ENCODE data around the gene AMER2. TPM values are rescaled to one million over a fixed set of nuclear protein-coding genes. Genes with fewer than 3 reads are reported as not detected.
"Not testable (repeated sequence)": the region's sequence is repeated elsewhere in the genome, so short reads cannot be mapped to it uniquely, and the experiment has no call there.

Gene AMER2
- total and polyA plus RNA-seq, 7 experiments from 2014 or later: 0.05 TPM; not detected in 6

GRCh38 chr13:25165663-25166062 lies 6.4 kb downstream of the AMER2 start:
- H3K9me3 Mint-ChIP-seq: no peaks in the 10 kb centered on the region
- no peaks in the 10 kb centered on the region for H3K36me3 Mint-ChIP-seq
- no peak overlapping the region for H3K27ac Mint-ChIP-seq
- peaks cover 42 to 58% (median 49%) of the 10 kb centered on the region in 5 donors for H3K27me3 Mint-ChIP-seq
- Histone ChIP-seq H3K36me3 (ENCODE audit: control insufficient read depth in 2 of 3, insufficient read depth in 3 of 3, low read length in 3 of 3) (no peaks in the 10 kb centered on the region), H3K27me3 (ENCODE audit: control insufficient read depth in 2 of 2, insufficient read depth in 2 of 2, low read length in 2 of 2) (peaks cover 0 to 9% of the 10 kb centered on the region in 2 donors), H3K27ac (ENCODE audit: low read depth, low read length) (no peak overlapping the region), H3K4me3 (ENCODE audit: low read length) (no peak overlapping the region), H3K4me1 (ENCODE audit: control insufficient read depth in 2 of 2, insufficient read depth in 2 of 2, low read length in 2 of 2) (no peaks in the 10 kb centered on the region), H3K9me3 (ENCODE audit: control insufficient read depth in 2 of 3, low read length in 3 of 3) (no peaks in the 10 kb centered on the region)
- intact Hi-C loops (cut with micrococcal nuclease): no loop called here
- ATAC-seq: no peak
- H3K4me1 Mint-ChIP-seq: no peaks in the 10 kb centered on the region
- DNase-seq: no peak
- ChIA-PET CTCF (no interaction called here), POLR2A (no interaction called here)
- no peak overlapping the region for H3K4me3 Mint-ChIP-seq

- CTCF ChIA-PET; H3K4me1 Mint-ChIP-seq; H3K36me3 ChIP-seq (ENCODE audit: control insufficient read depth in 2 of 3, insufficient read depth in 3 of 3, low read length in 3 of 3); H3K4me3 ChIP-seq (ENCODE audit: low read length); H3K9me3 ChIP-seq (ENCODE audit: control insufficient read depth in 2 of 3, low read length in 3 of 3); DNase-seq; intact Hi-C loops (cut with micrococcal nuclease); H3K27me3 ChIP-seq (ENCODE audit: control insufficient read depth in 2 of 2, insufficient read depth in 2 of 2, low read length in 2 of 2); H3K9me3 Mint-ChIP-seq; H3K27ac Mint-ChIP-seq; H3K27ac ChIP-seq (ENCODE audit: low read depth, low read length); H3K36me3 Mint-ChIP-seq; ATAC-seq; H3K4me1 ChIP-seq (ENCODE audit: control insufficient read depth in 2 of 2, insufficient read depth in 2 of 2, low read length in 2 of 2); POLR2A ChIA-PET; H3K4me3 Mint-ChIP-seq: not testable (repeated sequence)
- peaks cover 39 to 55% (median 46%) of the 10 kb centered on the region in 5 donors for H3K27me3 Mint-ChIP-seq
Measured at GRCh38 chr13:25165163-25165562, 6.9 kb downstream of the AMER2 start.

- CTCF ChIA-PET: no interaction called here
- no peak overlapping the region for H3K27ac Mint-ChIP-seq
Measured at GRCh38 chr13:25157681-25158080, 14.4 kb downstream of the AMER2 start.

GRCh38 chr13:25153736-25154135 lies 18.4 kb downstream of the AMER2 start:
- Histone ChIP-seq H3K9me3 (ENCODE audit: control insufficient read depth in 2 of 3, low read length in 3 of 3) (no peaks in the 10 kb centered on the region), H3K27ac (ENCODE audit: low read depth, low read length) (no peak overlapping the region), H3K4me1 (ENCODE audit: control insufficient read depth in 2 of 2, insufficient read depth in 2 of 2, low read length in 2 of 2) (no peaks in the 10 kb centered on the region), H3K27me3 (ENCODE audit: control insufficient read depth in 2 of 2, insufficient read depth in 2 of 2, low read length in 2 of 2) (no peaks in the 10 kb centered on the region), H3K36me3 (ENCODE audit: control insufficient read depth in 2 of 3, insufficient read depth in 3 of 3, low read length in 3 of 3) (no peaks in the 10 kb centered on the region), H3K4me3 (ENCODE audit: low read length) (no peak overlapping the region)
- H3K4me3 Mint-ChIP-seq: no peak overlapping the region
- ATAC-seq: no peak
- peaks cover 0 to 5% (median 1%) of the 10 kb centered on the region in 11 donors for H3K9me3 Mint-ChIP-seq
- peaks cover 14 to 59% (median 27%) of the 10 kb centered on the region in 5 donors for H3K27me3 Mint-ChIP-seq
- no peak overlapping the region for H3K27ac Mint-ChIP-seq
- intact Hi-C loops (cut with micrococcal nuclease): no loop called here
- no peak for DNase-seq
- ChIA-PET CTCF (no interaction called here), POLR2A (no interaction called here)
- H3K36me3 Mint-ChIP-seq: no peaks in the 10 kb centered on the region
- no peaks in the 10 kb centered on the region for H3K4me1 Mint-ChIP-seq

More at GRCh38 chr13:25157681-25158080, 14.4 kb downstream of the AMER2 start:
- DNase-seq: no peak
- ATAC-seq: no peak
- H3K4me1 ChIP-seq (ENCODE audit: control insufficient read depth in 2 of 2, insufficient read depth in 2 of 2, low read length in 2 of 2): no peaks in the 10 kb centered on the region
- no peak overlapping the region for H3K4me3 ChIP-seq (ENCODE audit: low read length)
- no peaks in the 10 kb centered on the region for H3K9me3 ChIP-seq (ENCODE audit: control insufficient read depth in 2 of 3, low read length in 3 of 3)
- intact Hi-C loops (cut with micrococcal nuclease): no loop called here
- Mint-ChIP-seq H3K4me1 (no peaks in the 10 kb centered on the region), H3K4me3 (no peak overlapping the region), H3K36me3 (no peaks in the 10 kb centered on the region), H3K9me3 (peaks cover 0 to 3% (median 0%) of the 10 kb centered on the region in 11 donors), H3K27me3 (peaks cover 15 to 30% (median 28%) of the 10 kb centered on the region in 5 donors)
- H3K36me3 ChIP-seq (ENCODE audit: control insufficient read depth in 2 of 3, insufficient read depth in 3 of 3, low read length in 3 of 3): no peaks in the 10 kb centered on the region
- POLR2A ChIA-PET: no interaction called here
- no peak overlapping the region for H3K27ac ChIP-seq (ENCODE audit: low read depth, low read length)
- peaks cover 0 to 8% of the 10 kb centered on the region in 2 donors for H3K27me3 ChIP-seq (ENCODE audit: control insufficient read depth in 2 of 2, insufficient read depth in 2 of 2, low read length in 2 of 2)

- Histone ChIP-seq H3K9me3 (ENCODE audit: control insufficient read depth in 2 of 3, low read length in 3 of 3) (no peaks in the 10 kb centered on the region), H3K27me3 (ENCODE audit: control insufficient read depth in 2 of 2, insufficient read depth in 2 of 2, low read length in 2 of 2) (no peaks in the 10 kb centered on the region), H3K4me3 (ENCODE audit: low read length) (no peak overlapping the region), H3K27ac (ENCODE audit: low read depth, low read length) (no peak overlapping the region), H3K4me1 (ENCODE audit: control insufficient read depth in 2 of 2, insufficient read depth in 2 of 2, low read length in 2 of 2) (no peaks in the 10 kb centered on the region), H3K36me3 (ENCODE audit: control insufficient read depth in 2 of 3, insufficient read depth in 3 of 3, low read length in 3 of 3) (no peaks in the 10 kb centered on the region)
- intact Hi-C loops (cut with micrococcal nuclease): no loop called here
- no peak for DNase-seq
- Mint-ChIP-seq H3K27ac (no peak overlapping the region), H3K4me3 (no peak overlapping the region), H3K27me3 (peaks cover 14 to 49% (median 27%) of the 10 kb centered on the region in 5 donors), H3K4me1 (no peaks in the 10 kb centered on the region), H3K9me3 (peaks cover 0 to 7% (median 4%) of the 10 kb centered on the region in 11 donors), H3K36me3 (no peaks in the 10 kb centered on the region)
- CTCF ChIA-PET: no interaction called here
- ATAC-seq: no peak
- POLR2A ChIA-PET: no interaction called here
Measured at GRCh38 chr13:25151626-25152195, 20.4 kb downstream of the AMER2 start.

- intact Hi-C loops (cut with micrococcal nuclease): no loop called here
- ChIA-PET CTCF (no interaction called here), POLR2A (no interaction called here)
- Histone ChIP-seq H3K36me3 (ENCODE audit: control insufficient read depth in 2 of 3, insufficient read depth in 3 of 3, low read length in 3 of 3) (no peaks in the 10 kb centered on the region), H3K9me3 (ENCODE audit: control insufficient read depth in 2 of 3, low read length in 3 of 3) (no peaks in the 10 kb centered on the region), H3K4me3 (ENCODE audit: low read length) (no peak overlapping the region), H3K4me1 (ENCODE audit: control insufficient read depth in 2 of 2, insufficient read depth in 2 of 2, low read length in 2 of 2) (no peaks in the 10 kb centered on the region), H3K27ac (ENCODE audit: low read depth, low read length) (no peak overlapping the region), H3K27me3 (ENCODE audit: control insufficient read depth in 2 of 2, insufficient read depth in 2 of 2, low read length in 2 of 2) (no peaks in the 10 kb centered on the region)
- Mint-ChIP-seq H3K4me3 (no peak overlapping the region), H3K4me1 (no peaks in the 10 kb centered on the region), H3K27me3 (peaks cover 13 to 49% (median 28%) of the 10 kb centered on the region in 5 donors), H3K36me3 (no peaks in the 10 kb centered on the region), H3K9me3 (peaks cover 0 to 7% (median 4%) of the 10 kb centered on the region in 11 donors), H3K27ac (no peak overlapping the region)
- DNase-seq (no peak), ATAC-seq (no peak)
Measured at GRCh38 chr13:25149711-25150110, 22.4 kb downstream of the AMER2 start.

GRCh38 chr13:25148402-25148771 lies 23.7 kb downstream of the AMER2 start:
- Mint-ChIP-seq H3K36me3 (no peaks in the 10 kb centered on the region), H3K4me1 (no peaks in the 10 kb centered on the region), H3K27ac (no peak overlapping the region), H3K27me3 (peaks cover 14 to 42% (median 24%) of the 10 kb centered on the region in 5 donors), H3K4me3 (no peak overlapping the region), H3K9me3 (peaks cover 0 to 7% (median 4%) of the 10 kb centered on the region in 11 donors)
- Histone ChIP-seq H3K4me1 (ENCODE audit: control insufficient read depth in 2 of 2, insufficient read depth in 2 of 2, low read length in 2 of 2) (no peaks in the 10 kb centered on the region), H3K9me3 (ENCODE audit: control insufficient read depth in 2 of 3, low read length in 3 of 3) (no peaks in the 10 kb centered on the region), H3K36me3 (ENCODE audit: control insufficient read depth in 2 of 3, insufficient read depth in 3 of 3, low read length in 3 of 3) (no peaks in the 10 kb centered on the region), H3K27ac (ENCODE audit: low read depth, low read length) (no peak overlapping the region), H3K27me3 (ENCODE audit: control insufficient read depth in 2 of 2, insufficient read depth in 2 of 2, low read length in 2 of 2) (no peaks in the 10 kb centered on the region), H3K4me3 (ENCODE audit: low read length) (no peak overlapping the region)
- ChIA-PET CTCF (no interaction called here), POLR2A (no interaction called here)
- no peak for ATAC-seq
- DNase-seq: no peak
- intact Hi-C loops (cut with micrococcal nuclease): no loop called here
